GM10847 (cell line): ENCODE results near the gene CDKAL1.

Source experiments
- POLR2A ChIP-seq: IDR thresholded peaks from 2 replicates; pipeline ENCODE4 v1.6.1; 2011; ENCODE audit not compliant: insufficient read length; ENCODE audit errors: extremely low read depth

The CDKAL1 gene

DNA sequence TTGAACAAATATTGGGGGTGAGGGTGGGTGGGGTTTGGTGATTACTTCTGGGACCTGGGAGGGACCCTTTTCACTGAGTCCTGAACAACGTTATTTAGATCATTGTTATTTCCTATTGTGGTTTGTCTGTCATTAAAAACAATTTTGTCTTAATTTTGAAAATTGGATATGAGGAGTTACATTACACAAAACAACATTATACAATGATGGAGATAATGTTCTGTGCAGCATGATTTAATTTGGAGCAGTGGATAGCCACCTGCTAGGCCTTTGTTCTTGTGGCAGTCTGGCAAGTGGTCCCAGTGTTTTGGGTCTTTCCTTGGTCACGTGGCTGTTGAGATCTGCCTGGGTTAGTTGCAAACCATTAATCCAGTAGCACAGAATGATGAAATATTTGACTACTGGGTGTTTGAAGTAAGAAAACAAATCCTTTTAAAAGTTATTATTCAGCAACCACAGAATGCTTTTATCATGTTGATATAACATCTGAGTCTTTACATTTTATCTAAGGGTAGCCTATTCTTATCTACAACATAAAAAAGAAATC lies 172.8 kb downstream of the CDKAL1 start:
- TF ChIP-seq POLR2A = no peak

DNA sequence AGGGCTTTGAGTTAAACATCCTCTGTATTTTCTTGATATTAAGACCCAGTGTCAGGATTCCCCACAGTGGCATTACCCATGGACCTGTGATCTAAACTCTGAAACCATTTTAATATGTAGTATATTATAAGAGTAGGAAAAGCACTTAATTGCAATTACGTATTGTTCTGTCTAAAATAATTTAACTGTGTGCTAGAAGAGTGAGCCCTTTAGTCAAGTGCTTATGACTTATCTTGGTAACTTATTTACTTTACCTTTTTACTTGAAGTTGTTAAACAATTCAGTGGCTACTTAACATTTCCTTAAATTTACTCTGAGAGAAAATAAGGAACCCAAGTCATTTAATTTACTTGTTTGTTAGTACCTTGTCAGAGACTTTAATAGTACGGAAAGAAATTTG lies 173.6 kb downstream of the CDKAL1 start:
- no peak for TF ChIP-seq POLR2A

DNA sequence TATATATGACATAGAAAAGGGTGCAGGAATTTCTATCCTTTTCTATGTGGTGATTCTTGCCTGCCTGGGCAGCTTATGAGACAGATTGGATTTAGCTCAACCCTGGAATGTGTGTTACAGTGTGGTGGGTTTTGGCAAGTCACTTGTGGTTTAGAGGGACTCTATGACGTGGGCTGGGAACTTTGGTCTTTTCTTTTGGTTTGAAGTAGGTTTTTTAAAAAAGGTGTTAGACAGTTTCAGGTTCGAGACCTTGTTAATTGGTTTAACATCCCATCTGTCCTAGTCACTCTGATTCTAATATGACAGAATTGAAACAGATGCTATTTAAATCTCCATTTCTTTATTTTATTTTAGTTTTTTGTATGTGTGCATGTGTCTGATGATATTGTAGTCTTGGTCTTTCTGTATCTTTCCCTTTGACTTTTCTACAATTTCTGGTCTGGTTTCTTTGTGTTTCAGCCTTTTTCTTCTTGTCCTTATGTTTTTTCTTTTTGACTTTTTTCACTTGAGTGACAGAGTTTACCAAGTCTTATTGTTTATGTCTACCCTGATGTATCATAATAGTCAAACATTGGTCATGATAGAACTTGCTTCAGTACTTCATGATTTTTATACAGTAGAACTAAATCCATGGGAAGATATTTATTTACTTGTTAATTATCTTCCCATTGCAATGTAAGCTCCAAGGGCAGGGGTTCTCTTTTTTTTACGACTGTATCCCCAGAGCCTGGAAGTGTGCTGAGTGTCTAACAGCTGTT lies 174.3 kb downstream of the CDKAL1 start:
- no peak for TF ChIP-seq POLR2A

- no peak for TF ChIP-seq POLR2A
Observed at GRCh38 chr6:20709451-20709850, 175.2 kb downstream of the CDKAL1 start.

- TF ChIP-seq POLR2A = no peak
Observed at GRCh38 chr6:20710341-20710740, 176.1 kb downstream of the CDKAL1 start.

DNA sequence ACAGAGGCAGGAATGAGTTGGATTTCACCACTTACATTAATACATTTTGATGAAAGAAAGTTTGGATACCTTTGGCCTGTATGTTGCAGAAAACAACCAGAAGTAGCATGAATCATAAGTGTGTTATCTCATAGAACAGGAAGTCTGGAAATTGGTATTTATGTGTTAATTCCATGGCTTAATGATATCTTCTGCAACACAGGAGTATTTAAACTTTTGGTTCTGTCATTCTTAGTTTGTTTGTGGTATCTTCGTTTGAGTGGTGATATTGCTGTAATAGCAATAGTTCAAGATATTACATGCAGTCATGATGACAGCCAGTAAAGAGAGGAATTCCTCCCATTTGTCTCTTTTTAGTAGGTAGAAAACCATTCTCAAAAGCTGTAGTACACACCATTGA lies 177.3 kb downstream of the CDKAL1 start:
- no peak for TF ChIP-seq POLR2A

DNA sequence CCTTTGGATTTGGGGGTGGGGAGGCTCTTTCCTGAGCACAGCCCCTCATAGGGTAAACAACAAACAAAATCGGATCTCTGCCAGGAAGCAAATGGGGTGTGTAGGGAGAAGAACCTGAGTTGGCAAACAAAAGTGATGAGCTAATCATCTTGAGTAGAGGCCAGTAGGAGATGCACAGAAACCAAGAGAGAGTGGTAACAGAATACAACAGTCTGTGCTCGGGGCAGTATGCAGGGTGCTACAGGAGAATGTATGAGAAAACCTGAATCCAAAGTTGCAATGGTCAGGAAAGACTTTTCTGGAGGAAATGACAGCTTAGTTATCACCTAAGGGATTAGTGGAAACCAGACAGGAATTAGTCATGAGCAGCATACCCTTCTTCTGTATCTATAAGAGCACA lies 177.8 kb downstream of the CDKAL1 start:
- TF ChIP-seq POLR2A = no peak

DNA sequence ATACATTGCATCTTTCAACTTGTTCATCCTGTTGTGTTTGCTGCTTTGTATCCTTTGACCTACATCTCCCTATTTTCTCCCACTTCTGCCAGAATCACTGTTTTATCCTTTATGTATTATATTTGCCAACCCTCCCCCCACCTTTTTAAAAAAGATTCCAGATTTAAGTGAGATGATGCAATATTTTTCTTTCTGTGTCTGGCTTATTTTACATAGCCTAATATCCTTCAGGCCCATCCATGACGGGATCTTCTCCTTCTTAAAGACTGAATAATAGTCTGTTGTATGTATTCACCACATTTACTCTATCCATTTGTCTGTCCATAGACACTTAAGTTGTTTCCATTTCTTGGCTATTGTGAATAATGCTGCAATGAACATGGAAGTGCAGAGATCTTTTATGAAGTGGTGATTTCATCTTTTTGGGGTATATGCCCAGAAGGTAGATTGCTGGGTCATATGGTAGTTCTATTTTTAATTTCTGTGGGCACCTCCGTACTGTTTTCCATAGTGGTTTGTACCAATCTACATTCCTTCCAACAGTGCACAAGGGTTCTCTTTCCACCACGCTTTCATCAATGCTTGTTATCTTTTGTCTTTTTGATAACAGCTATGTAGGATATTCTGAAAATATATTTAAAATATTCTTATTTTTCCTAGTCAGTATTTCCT lies 181.0 kb downstream of the CDKAL1 start:
- no peak for TF ChIP-seq POLR2A

DNA sequence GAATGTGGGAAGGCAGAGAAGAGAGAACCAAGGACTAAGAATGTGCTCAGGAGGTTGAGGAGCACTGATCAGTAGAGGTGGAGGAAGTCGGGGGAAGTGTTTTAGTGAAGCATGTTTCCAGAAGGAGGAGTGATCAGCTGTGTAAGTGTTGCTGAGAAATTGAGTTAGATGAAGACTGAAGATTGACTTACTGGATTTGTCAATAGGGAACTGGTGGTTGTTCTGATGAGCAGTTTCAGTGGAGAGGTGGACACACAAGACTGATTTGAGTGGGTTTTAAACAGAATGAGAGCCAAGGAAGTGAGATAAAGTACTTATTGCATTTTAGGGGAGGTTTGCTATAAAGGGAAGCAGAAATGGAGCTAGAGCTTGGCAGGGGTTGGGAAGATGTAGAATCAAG lies 182.6 kb downstream of the CDKAL1 start:
- no peak for TF ChIP-seq POLR2A

DNA sequence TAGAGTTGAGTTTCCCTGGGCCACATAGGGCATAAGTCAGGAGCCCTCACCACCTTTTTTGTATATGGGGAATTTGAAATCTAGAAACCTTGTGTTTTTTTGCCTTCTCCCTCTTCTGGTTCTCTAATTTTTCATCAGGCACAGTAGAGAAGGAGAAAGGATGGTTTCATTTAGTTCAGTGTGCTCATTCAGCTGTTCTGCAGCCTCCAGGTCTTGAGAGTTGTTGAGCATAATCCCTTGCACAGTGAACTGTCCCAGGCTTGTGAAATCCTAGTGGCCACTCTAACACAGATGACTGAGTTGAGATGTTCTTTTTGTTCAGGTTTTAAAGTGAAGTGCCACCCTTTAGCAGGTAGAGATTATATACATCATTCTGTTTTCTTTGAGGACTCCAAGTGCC lies 183.5 kb downstream of the CDKAL1 start:
- no peak for TF ChIP-seq POLR2A

DNA sequence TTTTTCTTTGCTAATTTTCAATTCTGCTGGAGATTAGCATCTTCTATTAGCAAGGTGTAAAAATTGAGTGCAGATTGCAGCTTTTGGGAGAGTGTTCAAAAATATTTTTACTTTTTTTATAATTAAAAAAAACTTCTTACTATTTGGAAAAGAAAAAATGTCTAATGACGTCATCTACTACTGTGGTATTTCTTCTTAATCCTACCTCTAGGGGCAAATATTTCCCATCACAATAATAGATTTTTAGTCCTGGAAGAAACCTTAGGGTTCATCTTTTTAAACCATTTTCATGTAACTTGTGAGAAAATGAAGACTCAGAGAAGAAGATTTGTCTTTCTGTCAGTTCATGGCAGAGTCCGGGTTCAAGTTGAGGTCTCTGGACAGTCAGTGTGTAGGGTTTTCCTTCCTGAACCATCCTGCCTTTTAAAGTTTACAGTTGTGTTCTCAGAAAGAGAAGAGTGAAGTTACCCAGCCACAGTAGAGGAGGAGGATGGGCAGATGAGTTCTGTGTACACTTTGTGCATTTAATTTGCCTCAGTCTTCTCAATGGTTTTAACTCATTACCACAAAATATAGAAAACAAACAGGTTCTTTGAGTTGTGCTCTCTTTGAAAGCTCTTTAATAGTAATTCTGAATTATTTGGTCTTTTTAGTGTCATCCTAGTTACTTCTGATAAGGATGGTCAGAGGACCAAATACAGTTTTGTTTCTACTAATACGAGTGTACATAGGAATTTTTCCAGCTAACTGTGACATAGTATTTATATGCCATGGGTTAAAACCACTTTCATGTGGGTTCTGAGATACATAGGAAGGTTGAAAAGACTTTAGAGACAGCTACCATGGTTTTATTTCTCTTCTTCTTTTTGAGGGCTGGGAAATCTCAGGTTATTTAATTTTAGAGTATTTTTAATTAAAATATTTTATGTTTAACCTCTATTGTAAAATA lies 184.7 kb downstream of the CDKAL1 start:
- TF ChIP-seq POLR2A = no peak

DNA sequence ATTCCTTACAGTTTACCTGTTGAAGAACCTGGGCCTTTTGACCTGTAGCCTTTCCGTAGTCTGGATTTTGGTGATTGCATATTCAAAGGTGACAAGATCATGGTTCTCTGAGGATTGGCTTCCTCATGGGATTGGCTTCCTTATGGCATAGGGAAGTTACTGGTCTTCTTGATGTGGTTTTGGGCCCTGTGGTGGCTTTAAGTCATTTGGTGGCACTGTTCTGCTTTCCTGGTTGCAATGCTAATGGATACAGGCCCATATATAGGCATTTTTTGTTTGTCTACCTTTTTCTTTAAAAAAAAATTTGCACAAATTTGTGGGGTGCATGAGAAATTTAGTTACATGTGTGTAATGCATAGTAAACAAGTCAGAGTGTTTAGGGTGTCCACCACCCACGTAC lies 185.7 kb downstream of the CDKAL1 start:
- TF ChIP-seq POLR2A = no peak

GRCh38 chr6:20722455-20722854 lies 188.2 kb downstream of the CDKAL1 start:
- TF ChIP-seq POLR2A = no peak

- TF ChIP-seq POLR2A = no peak
Observed at GRCh38 chr6:20723236-20723635, 189.0 kb downstream of the CDKAL1 start.

DNA sequence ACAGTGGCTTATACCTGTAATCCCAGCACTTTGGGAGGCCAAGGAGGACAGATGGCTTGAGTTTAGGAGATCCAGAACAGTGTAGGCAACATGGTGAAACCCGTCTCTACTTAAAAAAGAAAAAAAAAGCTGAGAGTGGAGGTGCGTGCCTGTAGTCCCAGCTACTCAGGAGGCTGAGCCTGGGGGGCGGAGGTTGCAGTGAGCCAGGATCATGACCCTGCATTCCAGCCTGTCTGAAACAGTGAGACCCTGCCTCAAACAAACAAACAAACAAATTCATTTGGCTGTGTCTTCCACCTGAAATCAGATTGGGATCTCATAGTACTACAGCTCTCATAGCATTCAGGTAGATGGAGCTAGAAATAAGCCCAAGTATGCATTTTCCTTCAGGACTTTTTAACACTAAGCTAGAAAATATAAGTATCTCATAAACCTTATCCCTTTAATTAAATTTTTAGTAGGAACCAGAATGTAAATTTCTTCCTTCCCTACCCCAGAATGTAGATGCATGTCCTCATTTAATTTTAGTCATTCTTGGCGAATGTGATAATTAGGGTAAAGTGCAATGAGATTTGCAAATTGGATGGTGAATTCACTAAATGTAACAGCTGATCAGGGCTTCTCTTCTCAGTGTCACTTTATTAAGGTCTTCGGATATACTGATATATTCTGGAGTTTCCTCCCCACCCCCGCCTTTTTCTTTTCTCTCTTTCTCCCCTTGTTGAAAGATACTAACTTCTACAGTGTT lies 190.4 kb downstream of the CDKAL1 start:
- no peak for TF ChIP-seq POLR2A
